ENCODE measurements around the gene MCRIP2.

MCRIP2 gene

DNA sequence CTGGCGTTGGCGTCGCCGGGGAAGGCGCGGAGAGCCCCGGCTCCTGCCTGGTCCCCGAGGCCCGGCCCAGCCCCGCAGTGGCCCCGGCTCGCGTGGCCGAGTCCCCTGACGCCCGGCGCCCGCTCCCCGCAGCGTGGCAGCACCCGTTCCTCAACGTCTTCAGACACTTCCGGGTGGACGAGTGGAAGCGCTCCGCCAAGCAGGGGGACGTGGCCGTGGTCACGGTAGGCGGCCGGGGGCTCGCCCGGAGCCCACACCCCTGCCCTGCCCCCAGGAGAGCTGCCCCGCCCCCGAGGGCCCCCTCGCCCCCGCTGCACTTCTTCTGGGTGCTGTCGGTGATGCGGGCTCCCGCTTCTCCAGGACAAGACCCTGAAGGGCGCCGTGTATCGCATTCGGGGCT, 8.0 kb downstream of the MCRIP2 start:
- DNase-seq = no peak

DNA sequence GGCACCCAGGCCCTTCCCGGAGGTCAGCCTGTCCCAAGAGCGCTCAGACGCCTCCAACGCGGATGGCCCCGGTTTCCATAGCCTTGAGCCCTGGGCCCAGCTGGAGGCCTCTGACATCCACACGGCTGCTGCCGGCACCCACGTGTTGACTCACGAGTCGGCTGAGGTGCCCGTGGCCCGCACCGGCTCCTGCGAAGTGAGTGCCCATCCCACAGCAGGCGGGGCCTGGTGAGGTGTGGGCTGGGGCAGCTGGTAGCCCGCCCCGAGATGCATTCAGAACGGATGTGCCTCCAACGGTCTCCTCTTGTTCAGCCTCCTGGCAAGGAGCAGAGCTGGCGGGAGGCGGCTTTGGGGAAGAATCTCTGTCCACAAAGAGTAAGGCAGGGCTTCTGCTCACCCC, 10.2 kb downstream of the MCRIP2 start:
- no peak for DNase-seq

DNA sequence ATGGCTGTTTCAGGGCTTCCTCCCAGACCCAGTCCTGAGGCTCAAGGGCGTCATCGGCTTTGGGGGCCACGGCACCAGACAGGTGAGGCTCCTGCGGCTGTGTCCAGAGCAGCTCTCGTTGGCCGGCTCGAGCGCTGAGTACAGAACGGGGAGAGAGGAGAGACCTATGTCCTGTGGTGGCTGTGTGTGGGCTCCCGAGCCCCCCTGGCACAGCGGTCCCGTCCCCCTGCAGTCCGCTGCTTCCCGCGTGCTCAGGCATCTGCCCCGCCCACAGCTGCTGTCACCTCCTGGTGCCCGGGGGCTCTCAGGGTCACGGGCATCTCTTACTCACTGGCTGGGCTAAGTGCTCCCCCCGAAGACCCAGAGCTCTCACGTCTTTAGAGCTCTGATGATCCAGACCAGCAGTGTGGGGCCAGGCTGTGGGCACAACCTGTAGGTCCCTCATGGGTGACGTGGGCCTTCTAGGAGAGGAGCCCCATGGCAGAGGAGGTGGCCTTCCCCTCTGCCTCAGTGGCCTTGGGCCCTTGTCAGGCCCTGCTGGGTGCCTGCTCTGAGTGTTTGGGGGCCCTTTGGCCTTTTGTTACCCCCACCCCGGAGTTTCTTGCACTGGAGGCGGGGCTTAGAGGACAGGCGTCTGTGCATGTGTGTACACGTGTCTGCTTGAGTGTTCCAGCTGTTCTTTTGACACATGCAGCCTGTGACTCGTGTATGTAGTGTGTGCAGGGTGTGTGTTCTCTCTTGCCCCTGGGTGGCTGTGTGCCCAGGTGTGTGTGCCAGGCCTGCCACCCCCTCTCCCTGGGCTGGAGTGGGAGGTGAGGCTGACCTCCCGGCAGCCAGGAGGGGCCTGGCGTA, 11.1 kb downstream of the MCRIP2 start:
- DNase-seq = no peak

DNA sequence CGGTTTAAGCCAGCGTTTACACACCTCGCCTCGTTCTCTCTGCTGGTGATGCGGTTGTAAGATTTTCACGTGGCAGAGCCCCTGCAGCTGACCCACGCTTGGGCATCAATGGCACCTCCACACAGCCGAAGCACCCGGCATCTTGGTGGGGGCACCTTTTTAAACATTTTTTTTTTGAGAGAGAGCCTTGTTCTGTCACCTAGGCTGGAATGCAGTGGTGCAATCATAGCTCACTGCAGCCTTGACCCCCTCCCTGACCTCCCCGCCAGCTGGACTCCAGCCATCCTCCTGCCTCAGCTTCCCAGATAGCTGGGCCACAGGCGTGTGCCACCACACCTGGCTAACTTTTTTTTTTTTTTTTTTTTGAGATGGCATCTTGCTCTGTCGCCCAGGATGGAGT, 12.4 kb downstream of the MCRIP2 start:
- DNase-seq = no peak

DNA sequence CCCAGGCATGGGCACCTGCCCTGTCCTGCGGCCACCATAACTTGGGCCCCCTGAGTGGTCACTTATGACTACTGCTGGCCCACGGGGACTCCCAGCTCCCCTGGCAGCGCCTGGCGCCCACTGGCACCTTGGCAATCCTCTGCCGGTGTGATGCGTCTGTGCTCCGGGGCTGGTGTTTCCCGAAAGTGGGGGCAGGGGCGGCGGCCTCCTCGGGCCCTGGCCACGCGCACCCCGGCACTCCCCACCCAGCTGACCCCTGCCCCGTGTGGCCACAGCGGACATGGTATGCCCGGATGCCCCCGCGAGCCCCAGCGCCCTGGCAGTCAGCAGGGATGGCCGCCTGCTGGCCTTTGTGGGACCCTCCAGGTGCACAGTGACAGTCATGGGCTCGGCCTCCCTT, 15.9 kb downstream of the MCRIP2 start:
- DNase-seq = no peak

DNA sequence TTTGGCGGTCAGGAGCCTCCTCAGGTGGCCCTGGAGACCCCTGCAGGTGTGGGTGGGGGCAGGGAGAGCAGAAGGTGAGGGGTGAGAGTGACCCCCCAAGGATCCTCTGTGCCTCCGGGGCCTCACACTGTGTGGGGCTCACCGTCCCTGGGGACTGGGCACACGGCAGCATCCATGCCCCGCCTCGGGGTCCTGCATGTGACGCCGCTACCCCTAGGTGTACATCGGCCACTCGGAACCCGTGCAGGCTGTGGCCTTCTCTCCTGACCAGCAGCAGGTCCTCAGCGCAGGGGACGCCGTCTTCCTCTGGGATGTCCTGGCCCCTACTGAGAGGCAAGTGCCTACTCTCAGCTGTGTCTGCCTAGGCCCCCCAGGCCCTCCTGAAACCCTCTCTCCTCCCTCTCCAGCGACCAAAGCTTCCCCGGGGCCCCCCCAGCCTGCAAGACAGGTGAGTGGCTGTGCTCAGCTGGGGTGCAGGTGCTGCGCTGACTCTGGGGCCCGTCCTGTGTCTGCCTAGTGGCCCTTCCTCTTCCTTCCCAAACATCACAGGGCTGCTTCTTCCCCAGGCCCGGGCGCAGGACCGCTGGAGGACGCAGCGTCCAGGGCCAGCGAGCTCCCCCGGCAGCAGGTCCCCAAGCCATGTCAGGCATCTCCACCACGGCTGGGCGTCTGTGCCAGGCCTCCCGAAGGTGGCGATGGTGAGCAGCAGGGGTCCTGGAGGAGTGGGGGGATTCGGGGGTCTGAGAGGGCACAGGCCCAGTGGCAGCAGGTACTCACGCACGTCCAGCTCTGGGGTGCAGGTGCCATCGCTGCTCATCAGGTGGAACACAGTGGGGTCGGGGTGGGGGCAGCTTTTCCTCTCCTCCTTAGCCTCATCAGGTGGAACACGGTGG, 17.3 kb downstream of the MCRIP2 start:
- no peak for DNase-seq

DNA sequence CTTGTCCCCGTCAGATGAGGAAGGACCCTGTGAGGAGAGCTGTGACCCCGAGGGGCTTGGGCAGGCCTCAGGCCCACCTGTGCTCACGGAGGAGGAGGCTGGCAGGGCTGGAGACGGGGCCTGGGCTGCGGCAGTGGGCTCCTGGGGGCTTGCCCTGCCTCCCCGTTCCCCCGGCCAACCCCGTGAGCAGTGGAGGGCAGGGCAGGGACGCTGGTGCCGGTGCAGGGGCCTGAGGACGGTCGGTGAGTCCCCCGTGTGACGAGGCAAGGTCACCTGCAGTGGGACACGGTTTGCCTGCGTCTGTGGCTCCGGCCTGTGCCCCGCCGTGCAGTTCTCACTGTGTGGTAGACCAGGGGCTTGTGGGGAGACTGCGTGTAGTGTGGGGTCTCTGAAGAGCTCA, 18.0 kb downstream of the MCRIP2 start:
- DNase-seq = no peak

DNA sequence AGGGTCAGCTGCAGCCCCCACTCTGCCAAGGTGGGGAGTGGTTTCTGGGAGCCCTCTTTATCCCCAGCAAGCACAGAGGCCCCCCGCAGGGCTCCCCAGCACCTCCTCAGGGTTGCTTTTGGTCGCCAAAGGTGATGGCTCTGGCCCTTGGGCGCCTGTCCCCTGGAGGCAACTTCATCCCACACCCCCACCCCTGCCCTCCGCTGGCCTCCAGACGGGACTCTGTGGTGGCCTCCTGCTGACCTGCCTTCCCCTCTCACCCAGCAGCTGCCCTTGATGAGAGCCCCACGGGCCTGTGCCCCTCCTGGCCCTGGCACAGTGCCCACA, 18.5 kb downstream of the MCRIP2 start:
- no peak for DNase-seq

DNA sequence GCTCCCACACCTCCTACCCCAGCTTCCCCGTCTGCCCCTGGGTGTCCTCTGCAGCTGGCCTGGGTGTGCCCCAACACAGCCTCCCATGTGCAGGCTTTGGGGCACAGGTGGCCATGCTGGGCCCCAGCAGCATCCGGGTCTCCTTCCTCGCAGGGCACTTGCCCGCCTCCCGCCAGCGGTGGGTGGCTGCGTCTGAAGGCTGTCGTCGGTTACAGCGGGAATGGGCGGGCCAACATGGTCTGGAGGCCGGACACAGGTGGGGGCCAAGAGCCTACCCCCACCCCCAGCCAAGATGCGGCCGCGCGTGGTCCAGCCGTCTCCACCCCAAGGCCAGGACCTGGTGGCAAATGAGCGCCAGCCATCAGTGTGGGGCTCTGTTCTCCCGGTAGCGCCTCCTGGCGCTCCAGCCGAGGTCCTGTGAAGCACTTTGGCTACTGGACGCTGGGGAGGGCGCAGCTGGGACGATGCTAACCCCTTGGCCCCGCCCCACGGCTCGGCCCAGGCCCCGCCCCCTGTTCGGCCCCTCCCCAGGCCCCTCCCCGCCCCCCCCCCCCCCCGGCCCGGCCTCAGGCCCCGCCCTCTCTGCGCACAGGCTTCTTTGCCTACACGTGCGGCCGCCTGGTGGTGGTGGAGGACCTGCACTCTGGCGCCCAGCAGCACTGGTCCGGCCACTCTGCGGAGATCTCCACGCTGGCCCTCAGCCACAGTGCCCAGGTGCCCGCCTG, 19.0 kb downstream of the MCRIP2 start:
- DNase-seq = peak; percentile 48

DNA sequence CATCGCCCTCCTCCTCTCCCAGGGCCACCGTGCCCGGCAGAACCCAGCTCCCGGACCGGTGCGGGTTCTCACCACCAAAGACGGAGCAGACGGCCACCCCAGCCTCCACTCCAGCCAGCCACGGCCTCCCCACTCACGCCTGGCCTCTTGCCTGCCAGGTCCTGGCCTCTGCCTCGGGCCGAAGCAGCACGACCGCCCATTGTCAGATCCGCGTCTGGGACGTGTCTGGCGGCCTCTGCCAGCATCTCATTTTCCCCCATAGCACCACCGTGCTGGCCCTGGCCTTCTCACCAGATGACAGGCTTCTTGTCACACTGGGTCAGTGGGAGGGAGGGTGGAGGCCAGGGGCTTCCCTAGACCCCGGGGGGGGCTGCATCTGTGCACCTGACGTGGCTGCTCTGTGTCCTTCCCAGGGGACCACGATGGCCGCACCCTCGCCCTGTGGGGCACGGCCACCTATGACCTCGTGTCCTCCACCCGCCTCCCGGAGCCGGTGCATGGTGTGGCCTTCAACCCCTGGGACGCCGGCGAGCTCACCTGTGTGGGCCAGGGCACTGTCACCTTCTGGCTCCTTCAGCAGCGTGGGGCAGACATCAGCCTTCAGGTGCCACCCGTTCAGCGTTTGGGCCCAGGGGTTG, 19.7 kb downstream of the MCRIP2 start:
- no peak for DNase-seq

DNA sequence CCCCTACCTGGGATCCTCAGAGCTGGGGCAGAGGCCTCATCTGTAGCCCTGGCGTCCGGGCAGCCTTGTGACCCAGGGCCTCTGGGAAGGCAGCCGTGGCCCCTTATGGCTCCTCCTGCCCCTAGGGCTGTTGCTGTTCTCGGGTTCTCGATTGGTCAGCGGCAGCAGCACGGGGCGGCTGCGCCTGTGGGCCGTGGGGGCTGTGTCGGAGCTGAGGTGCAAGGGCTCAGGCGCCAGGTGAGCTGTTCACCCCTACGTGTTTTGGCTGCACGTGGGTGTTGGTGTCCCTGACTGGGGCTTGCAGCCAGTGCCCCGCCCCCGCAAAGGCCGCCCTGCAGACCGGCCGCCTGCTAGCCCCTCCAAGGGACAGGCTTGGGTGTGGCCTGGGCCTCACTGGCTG, 20.5 kb downstream of the MCRIP2 start:
- DNase-seq = no peak

DNA sequence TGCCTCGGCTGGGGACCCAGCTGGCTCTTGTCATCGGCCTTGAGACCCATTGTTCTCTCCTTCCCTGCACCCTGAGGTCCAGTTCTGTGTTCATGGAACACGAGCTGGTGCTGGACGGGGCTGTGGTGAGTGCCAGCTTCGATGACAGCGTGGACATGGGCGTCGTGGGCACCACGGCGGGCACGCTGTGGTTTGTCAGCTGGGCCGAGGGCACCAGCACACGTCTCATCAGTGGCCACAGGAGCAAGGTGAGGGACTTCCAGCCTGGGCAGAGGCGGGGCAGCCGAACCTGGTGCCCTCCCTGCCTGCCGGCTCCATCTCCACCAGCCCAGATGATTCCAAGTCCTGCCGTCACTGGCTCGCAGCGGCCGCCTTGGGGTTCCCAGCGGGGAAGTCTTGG, 21.0 kb downstream of the MCRIP2 start:
- no peak for DNase-seq

DNA sequence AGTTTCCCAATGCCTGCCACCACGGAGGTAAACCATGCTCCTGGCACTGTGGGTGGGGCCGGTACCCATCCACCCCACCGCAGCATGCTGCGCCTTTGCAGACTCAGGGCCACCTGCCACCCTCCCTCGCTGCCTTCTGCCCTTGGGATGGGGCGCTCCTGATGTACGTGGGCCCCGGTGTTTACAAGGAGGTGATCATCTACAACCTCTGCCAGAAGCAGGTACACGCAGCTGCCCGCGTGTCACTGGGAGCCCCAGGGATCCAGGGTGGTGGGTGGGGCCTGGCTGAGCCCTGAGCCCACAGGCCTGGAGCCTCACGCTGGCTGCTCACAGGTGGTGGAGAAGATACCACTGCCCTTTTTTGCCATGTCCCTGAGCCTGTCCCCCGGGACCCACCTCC, 24.9 kb downstream of the MCRIP2 start:
- no peak for DNase-seq

DNA sequence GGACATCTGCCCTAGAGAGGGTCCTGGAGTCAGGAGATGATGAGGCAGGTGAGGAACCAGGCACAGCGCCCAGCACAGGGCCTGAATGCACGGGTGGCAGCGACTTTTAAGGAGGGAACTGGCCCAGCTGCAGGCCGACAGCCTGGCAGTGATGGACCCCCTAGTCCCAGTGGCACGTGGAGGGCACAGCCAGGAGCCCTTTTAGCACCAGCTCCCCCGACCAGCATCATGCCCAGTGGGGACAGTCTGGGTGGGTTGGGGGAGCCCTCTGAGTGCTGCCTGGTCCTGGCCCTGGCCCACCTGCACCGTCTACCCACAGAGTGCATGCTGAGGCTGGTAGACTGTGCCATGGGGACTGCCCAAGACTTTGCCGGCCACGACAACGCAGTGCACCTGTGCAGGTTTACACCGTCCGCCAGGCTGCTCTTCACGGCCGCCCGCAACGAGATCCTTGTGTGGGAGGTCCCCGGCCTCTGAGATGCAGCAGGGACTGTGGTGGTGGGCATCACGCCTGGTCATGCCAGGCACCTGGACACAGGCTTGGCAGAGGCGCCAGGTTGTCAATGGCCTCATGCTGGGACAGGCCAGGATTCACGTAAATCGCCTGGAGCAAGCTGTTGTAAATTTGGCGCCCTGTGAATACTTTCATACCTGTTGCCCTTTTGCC, 25.6 kb downstream of the MCRIP2 start:
- DNase-seq = no peak

DNA sequence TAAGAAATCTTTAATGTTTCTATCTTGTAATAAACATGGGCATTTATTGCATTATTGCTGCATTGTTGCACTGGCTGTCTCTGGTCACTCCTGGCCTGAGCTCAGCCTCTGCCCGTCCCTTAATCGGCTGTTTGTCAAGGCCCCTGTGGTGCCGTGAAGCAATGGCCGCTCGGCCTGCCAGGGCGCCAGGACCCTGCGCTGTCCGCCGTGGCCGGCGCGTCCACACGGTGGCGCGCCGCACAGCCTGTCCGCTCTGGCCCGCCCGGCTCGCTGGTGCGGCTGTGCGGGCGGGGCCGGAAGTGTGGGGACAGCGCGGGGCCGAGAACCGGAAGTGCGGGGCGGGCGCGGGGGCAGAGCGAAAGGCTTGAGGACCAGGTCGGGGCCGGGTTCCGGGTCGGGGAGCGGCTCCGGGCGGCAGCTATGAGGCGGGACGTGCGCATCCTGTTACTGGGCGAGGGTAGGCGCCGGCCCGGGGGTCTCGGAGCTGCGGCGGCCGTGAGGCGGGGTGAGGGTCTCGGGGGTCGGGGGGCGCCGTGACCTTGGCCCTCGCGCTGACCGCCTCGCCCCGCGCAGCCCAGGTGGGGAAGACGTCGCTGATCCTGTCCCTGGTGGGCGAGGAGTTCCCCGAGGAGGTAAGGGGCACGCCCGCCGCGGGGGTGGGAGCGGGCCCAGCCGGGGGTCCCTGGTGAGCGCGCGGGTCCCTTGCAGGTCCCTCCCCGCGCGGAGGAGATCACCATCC, 26.3 kb downstream of the MCRIP2 start, which contains the start of gene RHOT2:
TSS of gene RHOT2 (plus strand) at position 353 of the 739 bp plus-strand sequence. CDS start at position 421, 68 bp downstream.
- DNase-seq = peak; percentile 34

DNA sequence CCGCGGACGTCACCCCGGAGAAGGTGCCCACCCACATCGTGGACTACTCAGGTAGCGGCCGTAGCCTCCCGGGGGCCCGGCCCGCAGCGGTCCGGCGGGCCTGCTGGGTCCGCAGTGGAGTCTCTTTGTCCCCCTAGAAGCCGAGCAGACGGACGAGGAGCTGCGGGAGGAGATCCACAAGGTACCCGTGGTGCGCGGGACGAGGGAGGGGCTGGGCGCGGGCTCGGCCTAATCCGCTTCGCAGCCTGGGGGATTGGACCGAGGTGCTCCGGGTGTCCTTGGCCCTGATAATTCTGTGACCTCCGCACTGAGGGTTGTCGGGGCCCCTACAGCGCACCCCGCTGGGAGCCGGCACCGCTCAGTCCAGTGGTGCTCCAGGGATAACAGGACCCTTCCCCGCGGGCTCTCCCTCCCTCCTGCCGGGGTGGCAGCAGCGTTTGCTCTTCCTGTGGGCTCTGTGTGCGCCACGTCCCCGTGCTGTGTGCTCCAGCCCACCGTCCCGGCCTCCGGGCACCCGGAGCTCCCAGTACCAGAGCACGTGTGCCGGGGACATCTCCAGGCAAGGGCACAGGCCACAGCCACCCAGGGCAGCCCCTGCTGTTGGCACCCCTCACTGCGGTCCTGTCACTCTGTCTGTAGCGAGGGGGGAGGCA, 27.0 kb downstream of the MCRIP2 start:
- no peak for DNase-seq

DNA sequence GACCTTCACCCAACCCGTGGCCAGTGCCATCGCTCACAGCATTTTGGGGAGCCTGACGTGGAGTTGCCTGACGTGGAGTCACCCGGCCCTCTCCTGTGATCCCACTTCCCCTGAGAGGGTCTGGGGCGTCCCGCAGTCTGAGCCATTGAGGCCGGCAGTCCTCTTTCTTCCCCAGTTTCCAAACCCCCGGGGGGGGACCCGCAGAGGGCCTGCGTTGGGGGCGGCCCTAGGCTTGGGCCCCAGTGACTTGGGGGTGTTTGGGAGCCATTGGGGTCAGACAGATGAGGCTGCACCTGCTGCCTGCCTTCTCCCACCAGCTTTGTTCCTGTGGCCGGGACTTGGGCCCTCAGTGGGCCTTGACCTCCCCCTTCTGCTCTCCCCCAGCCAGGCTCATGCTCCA, 28.0 kb downstream of the MCRIP2 start:
- no peak for DNase-seq

DNA sequence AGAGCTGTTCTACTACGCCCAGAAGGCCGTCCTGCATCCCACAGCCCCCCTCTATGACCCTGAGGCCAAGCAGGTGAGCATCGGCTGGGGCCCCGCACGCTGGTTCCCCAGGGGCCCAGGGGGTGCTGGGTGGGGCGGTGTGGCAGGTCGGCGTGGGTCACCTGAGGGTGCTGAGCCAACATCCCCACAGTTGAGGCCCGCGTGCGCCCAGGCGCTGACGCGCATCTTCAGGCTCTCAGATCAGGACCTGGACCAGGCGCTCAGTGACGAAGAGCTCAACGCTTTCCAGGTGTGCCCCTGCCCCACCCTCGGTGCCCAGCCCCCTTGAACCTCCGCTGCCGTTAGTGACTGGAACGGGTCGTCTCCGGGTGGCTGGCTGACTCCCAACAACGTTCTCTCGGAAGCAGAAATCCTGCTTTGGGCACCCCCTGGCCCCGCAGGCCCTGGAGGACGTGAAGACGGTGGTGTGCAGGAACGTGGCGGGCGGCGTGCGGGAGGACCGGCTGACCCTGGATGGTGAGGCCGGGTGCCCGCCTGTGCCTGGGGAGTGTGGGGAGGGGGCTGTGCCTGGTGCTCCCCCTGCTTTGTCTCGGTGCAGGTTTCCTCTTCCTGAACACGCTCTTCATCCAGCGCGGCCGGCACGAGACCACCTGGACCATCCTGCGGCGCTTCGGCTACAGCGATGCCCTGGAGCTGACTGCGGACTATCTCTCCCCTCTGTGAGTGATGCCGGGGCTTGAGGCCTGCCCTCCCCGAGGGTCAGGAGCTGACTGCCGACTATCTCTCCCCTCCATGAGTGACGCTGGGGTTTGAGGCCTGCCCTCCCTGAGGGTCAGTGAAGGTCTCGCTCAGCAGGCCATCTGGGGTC, 29.1 kb downstream of the MCRIP2 start:
- no peak for DNase-seq

DNA sequence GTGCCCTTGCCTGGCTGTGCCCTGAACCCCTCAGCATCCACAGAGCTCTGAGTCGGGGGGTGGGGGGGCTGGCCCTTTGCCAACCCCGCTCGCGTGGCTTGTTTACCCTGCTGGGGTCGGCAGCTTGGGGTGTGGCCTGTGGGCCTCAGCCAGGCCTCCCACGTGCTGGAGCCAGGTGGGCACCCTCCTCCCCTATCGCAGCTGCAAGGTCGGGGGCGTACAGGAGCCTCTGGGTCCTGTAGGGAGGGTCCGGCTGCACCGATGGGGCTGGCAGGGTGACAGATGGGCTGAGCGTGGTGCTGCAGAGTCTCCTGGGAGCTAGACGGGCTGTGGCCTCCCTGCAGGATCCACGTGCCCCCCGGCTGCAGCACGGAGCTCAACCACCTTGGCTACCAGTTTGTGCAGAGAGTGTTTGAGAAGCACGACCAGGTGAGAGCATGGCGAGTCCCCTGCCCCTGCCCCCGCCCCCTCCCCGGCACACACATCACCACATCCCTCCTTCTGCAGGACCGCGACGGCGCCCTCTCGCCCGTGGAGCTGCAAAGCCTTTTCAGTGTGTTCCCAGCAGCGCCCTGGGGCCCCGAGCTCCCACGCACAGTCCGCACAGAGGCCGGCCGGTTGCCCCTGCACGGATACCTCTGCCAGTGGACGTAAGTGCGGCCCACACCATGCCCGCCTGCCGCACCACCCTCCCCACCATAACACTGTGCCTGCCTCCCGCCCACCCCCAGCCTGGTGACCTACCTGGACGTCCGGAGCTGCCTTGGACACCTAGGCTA, 29.9 kb downstream of the MCRIP2 start:
- DNase-seq = no peak

All from NCI-H2029 treated with DMSO at 0.1 percent for 48 hours (cell line).